ENCODE data around the gene G6PD. TPM values are rescaled to one million over a fixed set of nuclear protein-coding genes. Genes with fewer than 3 reads are reported as not detected.

G6PD gene
- total RNA-seq, 1 experiment from 2014 or later: 615 TPM

- in situ Hi-C loops (cut with HindIII; ENCODE audit: low pct_unique_long_range_greater_than_20kb, low sequenced_read_pairs): no loop called here
- intact Hi-C loops (cut with micrococcal nuclease; ENCODE audit: unreplicated experiment): no loop called here
- no peak for TF ChIP-seq CTCF (IDR thresholded peaks at IDR 0.05)
- no peak for TF ChIP-seq TCF7L2 (IDR thresholded peaks at IDR 0.05; ENCODE audit: low read depth, low read length)
- TF ChIP-seq SIN3A (IDR thresholded peaks at IDR 0.05; ENCODE audit: borderline replicate concordance, insufficient read depth, low read depth, low read length): no peak
- TF ChIP-seq, protein P1, sequence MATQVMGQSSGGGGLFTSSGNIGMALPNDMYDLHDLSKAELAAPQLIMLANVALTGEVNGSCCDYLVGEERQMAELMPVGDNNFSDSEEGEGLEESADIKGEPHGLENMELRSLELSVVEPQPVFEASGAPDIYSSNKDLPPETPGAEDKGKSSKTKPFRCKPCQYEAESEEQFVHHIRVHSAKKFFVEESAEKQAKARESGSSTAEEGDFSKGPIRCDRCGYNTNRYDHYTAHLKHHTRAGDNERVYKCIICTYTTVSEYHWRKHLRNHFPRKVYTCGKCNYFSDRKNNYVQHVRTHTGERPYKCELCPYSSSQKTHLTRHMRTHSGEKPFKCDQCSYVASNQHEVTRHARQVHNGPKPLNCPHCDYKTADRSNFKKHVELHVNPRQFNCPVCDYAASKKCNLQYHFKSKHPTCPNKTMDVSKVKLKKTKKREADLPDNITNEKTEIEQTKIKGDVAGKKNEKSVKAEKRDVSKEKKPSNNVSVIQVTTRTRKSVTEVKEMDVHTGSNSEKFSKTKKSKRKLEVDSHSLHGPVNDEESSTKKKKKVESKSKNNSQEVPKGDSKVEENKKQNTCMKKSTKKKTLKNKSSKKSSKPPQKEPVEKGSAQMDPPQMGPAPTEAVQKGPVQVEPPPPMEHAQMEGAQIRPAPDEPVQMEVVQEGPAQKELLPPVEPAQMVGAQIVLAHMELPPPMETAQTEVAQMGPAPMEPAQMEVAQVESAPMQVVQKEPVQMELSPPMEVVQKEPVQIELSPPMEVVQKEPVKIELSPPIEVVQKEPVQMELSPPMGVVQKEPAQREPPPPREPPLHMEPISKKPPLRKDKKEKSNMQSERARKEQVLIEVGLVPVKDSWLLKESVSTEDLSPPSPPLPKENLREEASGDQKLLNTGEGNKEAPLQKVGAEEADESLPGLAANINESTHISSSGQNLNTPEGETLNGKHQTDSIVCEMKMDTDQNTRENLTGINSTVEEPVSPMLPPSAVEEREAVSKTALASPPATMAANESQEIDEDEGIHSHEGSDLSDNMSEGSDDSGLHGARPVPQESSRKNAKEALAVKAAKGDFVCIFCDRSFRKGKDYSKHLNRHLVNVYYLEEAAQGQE (IDR thresholded peaks at IDR 0.05; ENCODE audit: insufficient read depth in 1 of 2, low read depth in 2 of 2, low read length in 1 of 2): no peak
- no peak for TF ChIP-seq POLR2AphosphoS5 (IDR thresholded peaks at IDR 0.05; ENCODE audit: low read depth, low read length)
Observed at GRCh38 chrX:154481911-154482601, 64.6 kb downstream of the G6PD start.

More at GRCh38 chrX:154481911-154482601, 64.6 kb downstream of the G6PD start:
- no peak overlapping the region for H3K27ac ChIP-seq (ENCODE audit: low read length)
- ATAC-seq (no peak), DNase-seq (ENCODE audit: low read depth, low spot score) (no peak)
- ChIA-PET POLR2A (no interaction called here), CTCF (interaction anchor here (1.3 kb wide), 1 partner anchor 109 kb away, joined by 12 read pairs; no protein-coding TSS in a partner anchor)
- peaks cover 28% of the 10 kb centered on the region for H3K4me1 ChIP-seq (ENCODE audit: control insufficient read depth, insufficient read depth, low read length)
- BruUV-seq (replicated peaks): no TSS peak
- H3K36me3 ChIP-seq (ENCODE audit: control insufficient read depth, insufficient read depth, low read length): no peaks in the 10 kb centered on the region
- no peaks in the 10 kb centered on the region for H3K9me3 ChIP-seq (ENCODE audit: control insufficient read depth, insufficient read depth, low read depth, low read length)
- no peaks in the 10 kb centered on the region for H3K27me3 ChIP-seq (ENCODE audit: control insufficient read depth, insufficient read depth, low read length)
- H3K4me3 ChIP-seq (ENCODE audit: low read depth in 2 of 2, low read length in 2 of 2): no peak overlapping the region

Other genes with a start within 250 kb of the G6PD start
- 920 TPM for gene FLNA, start 172.2 kb downstream of the G6PD start, total RNA-seq (2021; ENCODE audit: unreplicated experiment)
- gene EMD, start 167.6 kb downstream of the G6PD start, total RNA-seq (2021; ENCODE audit: unreplicated experiment): 178 TPM
- 2,466 TPM for gene RPL10, start 148.5 kb downstream of the G6PD start, total RNA-seq (2021; ENCODE audit: unreplicated experiment)
- 60.4 TPM for gene DNASE1L1, start 137.6 kb downstream of the G6PD start, total RNA-seq (2021; ENCODE audit: unreplicated experiment)
- 113 TPM for gene TAFAZZIN, start 135.3 kb downstream of the G6PD start, total RNA-seq (2021; ENCODE audit: unreplicated experiment)
- gene ATP6AP1, start 118.2 kb downstream of the G6PD start, total RNA-seq (2021; ENCODE audit: unreplicated experiment): 221 TPM
- 317 TPM for gene GDI1, start 109.7 kb downstream of the G6PD start, total RNA-seq (2021; ENCODE audit: unreplicated experiment)
- gene FAM50A, start 102.7 kb downstream of the G6PD start, total RNA-seq (2021; ENCODE audit: unreplicated experiment): 225 TPM
- gene PLXNA3, start 88.6 kb downstream of the G6PD start, total RNA-seq (2021; ENCODE audit: unreplicated experiment): 128 TPM
- gene LAGE3, start 67.6 kb downstream of the G6PD start, total RNA-seq (2021; ENCODE audit: unreplicated experiment): 175 TPM
- gene UBL4A, start 60.2 kb downstream of the G6PD start, total RNA-seq (2021; ENCODE audit: unreplicated experiment): 65.4 TPM
- gene SLC10A3, start 56.2 kb downstream of the G6PD start, total RNA-seq (2021; ENCODE audit: unreplicated experiment): 64.1 TPM
- gene FAM3A, start 30.6 kb downstream of the G6PD start, total RNA-seq (2021; ENCODE audit: unreplicated experiment): 88.8 TPM
- 76.3 TPM for gene IKBKG, start 774 bp upstream of the G6PD start, total RNA-seq (2021; ENCODE audit: unreplicated experiment)
- gene CTAG1A, start 38.3 kb upstream of the G6PD start, total RNA-seq (2021; ENCODE audit: unreplicated experiment): not detected
- not detected for gene CTAG1B, start 72.4 kb upstream of the G6PD start, total RNA-seq (2021; ENCODE audit: unreplicated experiment)
- not detected for gene CTAG2, start 106.7 kb upstream of the G6PD start, total RNA-seq (2021; ENCODE audit: unreplicated experiment)
- gene GAB3, start 204.2 kb upstream of the G6PD start, total RNA-seq (2021; ENCODE audit: unreplicated experiment): 8.2 TPM
- gene DKC1, start 216.0 kb upstream of the G6PD start, total RNA-seq (2021; ENCODE audit: unreplicated experiment): 179 TPM

All from Panc1 (cell line).